Activated CD4-positive, CD25-positive, alpha-beta regulatory T cell treated with anti-CD3 and anti-CD28 coated beads, Interleukin-2, amount 50 U/mL, for 16 hours (primary cell): ENCODE results near the gene ZDHHC22.

Experiments used
- DNase-seq: peaks from one replicate; pipeline ENCODE4 v3.0.0-alpha.2; 2020; ENCODE audit warnings: low read depth, low spot score

ZDHHC22 gene

DNA sequence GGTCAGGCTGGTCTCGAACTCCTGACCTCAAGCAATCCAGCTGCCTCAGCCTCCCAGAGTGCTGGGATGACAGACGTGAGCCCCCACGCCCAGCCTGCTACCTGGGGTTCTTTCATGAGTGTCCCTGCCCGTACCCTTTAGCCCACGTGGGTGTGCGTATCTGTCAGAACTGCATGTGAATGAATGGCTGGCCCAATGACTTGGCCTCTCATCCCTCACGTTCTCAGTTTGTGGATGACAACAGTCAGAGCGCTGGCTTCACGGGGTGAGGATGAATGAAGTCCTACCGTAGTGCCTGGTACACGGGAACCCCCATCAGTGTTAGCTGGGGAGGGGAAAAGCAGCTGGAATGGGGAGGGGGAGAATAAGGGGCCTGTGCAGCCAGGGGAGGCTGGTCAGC lies 16.1 kb upstream of the ZDHHC22 start:
- no peak for DNase-seq

DNA sequence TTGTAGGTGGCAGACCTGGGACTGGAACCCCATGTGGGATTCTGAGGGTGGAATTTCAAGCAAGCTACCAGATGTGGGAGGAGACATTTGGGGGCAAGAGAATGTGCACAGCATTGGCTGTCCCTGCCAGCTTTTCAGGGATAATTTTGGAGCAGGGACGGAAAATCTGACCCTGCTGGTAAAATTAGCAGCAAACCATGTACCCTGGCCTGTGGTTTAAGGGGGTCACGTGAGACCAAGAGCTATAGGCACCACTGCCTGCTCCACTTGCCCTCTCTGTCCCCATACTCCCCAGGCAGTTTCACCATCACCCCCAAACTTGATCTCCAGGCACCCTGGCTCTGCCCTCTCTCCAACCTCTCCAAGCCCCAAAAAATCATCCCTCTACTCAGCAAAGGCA lies 13.5 kb upstream of the ZDHHC22 start:
- DNase-seq = no peak

DNA sequence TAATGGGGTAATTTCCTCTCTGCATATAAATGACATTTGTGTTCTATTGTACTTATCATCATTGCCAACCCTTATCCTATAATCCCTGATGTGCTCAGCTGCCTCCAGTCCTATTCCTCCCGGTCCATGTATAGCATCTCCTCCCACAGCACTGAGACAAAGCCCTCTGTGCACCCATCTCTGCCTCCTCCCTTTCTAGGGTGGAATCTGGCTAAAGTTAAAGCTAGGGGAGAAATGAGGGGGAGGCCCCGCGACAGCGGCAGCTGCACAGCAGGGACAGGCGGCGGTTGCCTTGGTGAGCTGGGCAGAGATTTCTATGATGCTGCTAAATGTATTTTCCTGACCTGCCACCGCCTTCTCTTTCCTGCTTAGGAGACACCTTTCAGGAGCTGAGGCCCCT lies 12.8 kb upstream of the ZDHHC22 start:
- DNase-seq = no peak

DNA sequence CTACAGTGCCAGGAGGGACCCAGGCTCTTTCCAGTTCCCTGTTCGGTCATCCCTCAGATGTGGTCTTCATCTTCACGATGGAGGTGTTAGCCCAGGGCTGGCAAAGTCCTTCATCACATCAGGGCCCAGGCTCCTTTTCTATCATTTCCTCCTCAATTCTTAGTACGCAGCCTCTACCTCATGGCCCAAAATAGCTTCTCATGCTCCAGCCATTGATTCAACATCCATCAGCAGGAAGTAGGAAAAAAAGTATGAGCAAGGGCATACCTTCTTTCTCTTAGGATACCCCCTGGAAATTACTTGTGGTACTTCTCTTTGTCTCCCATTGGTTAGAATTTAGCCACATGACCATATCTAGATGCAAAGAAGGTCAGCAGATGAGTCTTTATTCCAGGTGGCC lies 12.2 kb upstream of the ZDHHC22 start:
- DNase-seq = no peak

DNA sequence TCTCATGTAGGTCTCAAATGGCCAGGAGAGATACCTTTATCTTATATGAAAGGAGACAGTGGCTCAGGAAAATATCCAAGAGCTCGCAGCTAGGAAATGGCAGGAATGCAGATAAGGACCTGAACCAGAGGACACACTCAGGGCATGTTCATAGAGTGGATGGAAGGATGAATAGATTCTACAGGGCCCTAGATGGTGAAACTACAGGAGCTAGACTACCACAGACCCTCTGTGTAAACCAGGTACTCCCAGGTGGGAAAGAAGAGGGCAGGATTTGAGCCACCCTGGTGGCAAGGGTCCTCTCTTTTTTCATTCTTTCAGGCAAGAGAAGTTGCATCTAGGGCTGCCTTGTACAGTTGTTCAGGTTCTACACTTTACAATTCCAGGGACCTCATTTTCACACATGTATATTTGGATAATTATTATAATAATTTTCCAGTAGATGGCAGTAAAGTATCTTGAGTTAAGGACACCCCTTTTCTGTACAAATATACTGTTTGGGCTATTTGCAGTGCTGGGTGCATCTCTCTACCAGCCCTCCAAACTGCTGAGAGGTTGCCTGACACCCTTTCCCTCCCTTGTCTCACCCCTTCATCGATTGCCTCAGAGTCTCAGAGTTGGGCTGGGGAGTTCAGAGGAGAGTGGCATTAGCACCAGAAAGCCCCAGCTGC lies 10.5 kb upstream of the ZDHHC22 start:
- DNase-seq = no peak

DNA sequence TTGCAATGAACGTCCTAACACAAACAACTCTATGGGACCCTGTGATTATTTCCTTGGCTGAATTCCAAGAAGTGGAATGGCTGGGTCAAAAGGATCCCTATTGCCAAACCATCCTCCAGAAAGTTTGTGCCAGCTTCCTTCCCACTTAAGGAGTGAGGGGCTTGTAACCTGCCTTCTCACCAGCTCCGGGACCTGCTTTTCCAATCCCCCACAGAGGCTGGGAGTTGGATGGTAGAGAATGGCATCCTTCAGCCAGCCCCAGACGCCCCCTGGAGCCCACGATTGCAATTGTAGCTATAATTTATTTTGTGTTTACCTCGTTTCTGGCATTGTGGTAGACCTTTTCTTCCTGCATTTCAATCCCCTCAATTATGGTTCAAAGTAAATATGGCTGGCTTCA lies 9.7 kb upstream of the ZDHHC22 start:
- no peak for DNase-seq

DNA sequence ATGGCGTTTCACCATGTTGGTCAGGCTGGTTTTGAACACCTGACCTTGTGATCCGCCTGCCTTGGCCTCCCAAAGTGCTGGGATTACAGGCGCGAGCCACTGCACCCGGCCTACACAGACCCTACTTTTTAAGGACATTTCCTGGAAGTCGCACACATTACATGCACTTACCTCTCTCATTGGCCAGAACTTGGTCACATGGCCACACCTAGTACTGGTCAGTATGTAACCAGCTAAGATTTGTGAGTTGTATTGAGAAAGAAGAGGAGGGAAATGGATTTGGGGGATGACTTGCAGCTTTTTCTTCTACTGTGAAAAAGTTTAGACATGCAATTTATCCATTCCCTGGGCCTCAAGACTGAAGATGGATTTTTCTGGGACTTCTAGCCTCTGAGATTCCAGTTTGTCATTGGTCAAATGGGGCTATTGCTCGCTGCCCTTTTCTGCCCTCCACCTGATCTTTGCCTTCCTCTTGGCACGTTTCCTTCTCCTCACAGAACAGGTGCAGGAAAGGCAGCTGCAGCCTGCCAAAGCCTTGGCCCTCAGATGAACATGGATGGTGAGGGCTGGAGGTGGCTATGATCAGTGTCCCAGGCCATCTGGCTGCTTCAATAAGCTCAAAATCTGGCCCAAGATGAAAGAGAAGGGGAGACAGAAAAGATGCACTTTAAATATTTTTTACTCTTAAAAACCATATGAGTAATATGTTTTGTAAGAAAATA lies 7.1 kb upstream of the ZDHHC22 start:
- DNase-seq = no peak

DNA sequence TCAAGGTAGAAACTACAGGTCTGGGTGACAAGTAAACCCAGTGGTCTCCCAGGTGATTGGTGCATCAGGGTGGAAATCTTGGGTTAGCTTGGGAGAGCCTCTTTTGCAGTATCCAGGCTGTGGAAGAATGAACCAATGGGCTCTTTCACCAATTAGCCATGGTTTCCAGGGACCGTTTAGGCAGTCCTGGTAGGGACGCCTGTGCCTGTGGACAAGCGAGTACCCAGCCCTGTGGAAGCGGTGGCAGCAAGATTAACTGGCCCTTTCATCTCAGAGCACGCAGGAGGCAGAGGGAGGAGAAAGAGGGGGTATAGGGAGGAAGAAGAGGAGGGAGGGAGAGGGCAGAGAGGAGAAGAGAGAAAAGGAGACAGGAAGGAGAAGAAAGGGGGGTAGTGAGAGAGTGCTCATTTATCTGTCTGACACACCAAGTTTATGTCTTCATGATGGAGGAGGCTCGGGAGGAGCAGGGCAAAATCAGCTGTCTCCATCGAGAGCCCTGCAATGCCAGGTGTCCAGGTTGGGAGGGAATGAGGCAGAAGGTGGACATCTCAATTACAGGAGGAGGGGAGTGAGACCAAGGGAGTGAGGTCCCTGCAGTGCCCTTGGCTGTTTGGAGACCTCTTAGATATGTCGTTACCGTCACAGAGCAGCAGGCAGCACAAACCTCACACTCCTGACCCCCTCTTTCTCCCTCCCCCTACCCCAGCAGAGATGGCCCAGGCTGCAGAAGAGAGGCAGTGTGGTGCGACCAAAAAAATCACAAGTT lies 4.6 kb upstream of the ZDHHC22 start:
- no peak for DNase-seq

DNA sequence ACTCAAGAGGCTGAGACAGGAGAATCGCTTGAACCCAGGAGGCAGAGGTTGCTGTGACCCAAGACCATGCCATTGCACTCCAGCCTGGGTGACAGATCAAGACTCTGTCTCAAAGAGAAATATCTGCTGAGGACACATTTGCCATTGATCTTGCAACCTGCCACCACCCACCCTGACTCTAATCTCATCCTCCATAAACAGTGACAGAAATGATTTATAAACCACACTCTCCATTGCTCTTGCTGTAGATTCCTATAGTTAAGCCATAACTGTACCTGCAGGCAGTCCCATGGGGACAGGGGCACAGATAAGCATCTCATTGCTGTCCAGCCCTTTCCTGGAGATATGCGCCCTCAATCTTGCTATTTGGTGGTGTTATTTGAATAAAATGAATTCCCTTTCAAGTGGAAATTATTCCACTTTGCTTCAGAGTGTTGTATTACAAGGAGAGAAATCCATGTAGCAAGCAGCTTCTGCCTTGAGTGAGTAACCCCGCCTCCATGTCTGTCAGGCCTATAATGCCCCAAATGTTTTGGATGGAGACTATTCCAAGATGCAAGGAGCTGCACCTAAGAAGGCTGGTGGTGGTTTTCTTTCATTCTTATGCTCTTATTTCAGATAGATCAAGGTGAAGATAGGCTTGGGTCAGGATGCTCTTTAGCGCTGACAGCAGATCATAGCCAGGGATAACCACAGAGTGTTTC lies 3.0 kb upstream of the ZDHHC22 start:
- DNase-seq = no peak

DNA sequence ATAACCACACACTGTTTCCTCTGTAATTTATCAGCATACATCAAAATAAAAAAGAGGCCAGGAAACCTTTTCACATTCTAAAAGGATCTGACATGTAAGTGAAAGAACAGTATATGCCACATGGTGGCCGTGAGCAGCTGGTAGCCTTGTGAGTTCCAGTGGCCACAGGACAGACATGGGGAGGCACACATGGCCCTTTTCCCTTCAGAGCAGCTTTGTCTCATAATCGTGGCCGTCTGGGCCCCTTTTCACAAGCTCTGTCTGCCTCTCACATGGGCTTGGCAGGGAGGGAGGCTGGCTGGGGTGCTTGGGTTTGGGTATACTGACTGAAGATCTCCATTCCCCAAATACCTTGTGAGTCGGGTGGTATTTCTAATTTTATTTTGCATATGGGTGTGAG lies 1.5 kb upstream of the ZDHHC22 start:
- DNase-seq = no peak

DNA sequence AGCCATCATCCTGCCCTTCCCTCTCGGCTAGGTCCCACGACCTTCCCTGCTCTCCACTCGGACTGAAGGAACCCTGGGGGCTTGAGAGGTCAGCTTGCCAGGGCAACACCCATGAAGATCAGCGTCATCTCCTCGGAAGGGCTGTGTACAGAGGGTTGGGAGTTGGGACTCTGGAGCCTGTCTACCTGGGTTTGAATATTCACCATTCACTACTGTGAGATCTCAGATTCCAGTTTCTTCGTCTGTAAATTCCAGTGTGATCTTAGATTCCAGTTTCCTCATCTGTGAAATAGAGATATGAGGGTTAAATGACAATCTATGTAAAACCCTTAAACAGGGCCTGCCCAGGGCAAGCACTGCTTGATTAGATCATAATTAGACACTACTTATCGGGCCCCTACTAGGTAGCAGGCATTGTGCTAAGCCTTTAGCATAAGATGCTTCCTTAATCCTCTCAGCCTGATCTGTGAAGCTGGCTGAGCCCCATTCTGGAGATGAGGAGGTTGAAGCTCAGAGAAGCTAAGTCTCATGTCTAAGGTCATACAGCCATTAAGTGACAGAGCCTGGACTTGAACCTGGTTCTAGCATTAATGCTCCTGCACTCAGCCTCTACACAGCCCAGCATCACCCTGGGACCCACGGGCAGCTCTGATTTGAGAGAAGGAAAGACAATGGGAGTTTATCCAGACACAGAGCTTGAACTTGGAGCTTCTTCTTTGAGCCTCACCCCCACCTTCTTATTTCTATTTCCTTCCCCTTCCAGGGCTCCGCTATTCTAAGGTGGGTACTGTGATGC lies 612 bp upstream of the ZDHHC22 start:
- no peak for DNase-seq

DNA sequence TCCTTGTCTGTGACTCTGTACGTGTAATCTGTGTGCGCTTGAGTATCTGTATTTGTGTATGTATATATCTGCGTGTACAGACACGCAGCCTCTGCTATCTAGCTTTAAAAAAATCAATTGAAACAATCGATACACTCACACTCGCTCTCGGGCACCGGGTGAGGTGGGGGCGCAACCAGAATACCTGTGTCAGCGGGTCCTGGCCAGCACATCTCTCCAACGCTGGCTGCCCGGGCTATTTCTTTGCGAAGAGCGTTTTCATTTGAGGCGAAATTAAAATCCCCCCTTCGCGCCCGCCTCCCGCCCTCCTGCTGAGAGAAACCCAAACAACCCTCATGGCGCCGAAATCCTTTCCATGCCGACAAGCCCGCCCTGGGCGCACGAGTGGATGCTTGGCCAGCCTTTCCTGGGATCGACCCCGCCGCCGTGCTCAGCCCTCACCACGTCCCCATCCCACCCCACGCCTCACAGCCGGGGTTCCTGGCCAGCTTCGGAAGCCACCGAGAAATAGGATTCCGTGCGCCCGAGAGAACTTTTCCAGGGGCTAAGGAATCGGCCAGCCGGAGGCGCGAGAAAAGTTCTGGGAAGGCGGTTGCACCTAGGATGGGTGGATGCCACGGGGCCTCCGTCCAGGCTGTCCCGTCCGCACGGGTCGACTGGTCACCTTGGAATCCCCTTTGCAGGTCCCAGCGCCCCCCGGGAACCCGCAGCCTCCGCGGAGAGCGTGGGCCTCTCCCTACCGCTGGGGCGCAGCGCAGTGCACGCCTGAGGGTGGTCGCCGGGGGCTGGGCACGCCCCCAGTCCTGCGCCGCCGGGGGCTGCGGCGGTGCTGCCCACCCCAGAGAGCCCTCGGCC lies 1.0 kb downstream of the ZDHHC22 start:
- no peak for DNase-seq

DNA sequence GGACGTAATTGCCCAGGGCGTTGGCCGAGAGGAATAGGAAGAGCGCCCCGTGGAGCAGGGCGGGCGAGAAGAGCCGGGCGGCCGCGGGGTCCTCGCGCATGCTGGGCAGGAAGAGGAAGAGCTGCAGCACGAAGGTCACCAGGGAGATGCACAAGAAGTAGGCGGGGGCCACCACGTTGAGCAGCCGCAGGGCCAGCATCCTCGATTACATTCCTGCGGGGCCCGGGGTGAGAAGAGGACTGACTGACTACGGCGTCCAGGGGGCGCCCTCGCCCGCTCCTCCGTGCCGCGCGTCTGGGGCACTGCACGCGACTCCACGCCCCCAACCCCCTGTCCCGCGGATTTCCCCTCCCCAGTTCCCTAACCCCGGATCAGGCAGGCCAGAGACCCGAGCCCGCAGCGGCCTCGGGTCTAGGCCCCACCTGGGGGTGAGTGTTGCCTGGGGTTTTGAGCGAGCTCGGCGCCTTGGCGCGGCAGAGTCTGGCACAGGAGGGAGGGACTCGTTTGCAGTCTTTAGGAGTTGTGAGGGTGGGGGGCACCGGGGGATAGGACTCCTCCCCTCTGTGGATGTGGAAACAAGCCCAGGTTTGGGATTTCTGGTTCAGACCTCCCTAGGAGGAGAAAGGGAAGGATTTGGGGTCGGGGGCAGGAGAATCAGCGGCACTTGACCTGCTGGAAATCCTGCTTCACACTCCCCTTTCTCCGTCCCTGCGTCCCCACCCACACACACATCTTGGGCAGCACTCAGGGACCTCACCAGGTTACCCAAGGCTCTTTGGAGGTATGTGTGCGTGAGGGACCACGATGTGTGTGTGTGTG lies 1.8 kb downstream of the ZDHHC22 start:
- no peak for DNase-seq

DNA sequence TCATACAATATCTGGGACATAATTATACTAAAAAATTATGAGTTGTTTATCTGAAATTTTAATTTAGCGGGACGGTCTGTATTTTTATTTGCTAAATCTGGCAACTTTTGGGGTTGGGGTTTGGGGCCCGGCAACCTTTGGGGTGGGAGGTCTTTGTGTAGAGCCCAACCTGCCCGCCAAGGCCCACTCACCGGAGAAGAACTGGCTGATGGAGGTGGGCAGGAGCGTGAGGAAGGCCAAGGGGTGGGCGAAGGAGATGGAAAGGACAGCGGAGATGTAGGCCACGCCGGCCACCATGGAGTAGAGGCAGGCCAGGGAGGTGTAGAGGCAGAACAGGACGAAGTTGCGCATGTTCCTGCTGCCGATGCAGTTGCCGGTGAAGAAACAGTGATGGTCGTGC lies 2.6 kb downstream of the ZDHHC22 start:
- DNase-seq = no peak

DNA sequence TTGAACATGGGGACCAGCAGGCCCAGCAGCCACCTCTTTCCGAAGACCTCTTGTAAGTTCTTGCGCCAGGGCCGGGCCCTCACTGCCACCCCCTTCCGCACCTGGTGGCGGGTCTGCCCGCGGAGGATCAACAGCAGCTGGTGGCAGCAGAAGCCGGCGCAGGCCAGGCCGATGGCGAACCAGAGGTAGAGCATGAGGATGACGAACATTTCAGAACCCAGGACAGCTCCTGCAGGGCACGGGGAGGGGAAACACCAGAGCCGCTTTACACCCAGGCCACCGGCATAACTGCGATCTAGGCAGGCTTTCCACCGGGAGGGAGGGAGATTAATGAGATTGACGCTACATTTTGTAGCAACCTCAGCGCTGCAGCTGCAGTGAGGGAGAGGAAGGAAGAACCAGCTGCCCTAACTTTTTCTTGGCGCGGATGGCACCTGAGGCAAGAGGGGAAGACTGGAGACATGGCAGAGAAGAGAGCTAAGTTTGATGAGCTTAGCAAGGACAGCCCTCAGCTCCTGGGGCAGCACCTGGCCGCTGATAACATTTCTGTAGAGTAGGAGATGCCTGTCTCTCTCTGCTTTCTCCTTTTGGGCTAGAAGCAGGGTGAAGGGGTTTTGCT lies 7.8 kb downstream of the ZDHHC22 start:
- DNase-seq = no peak

DNA sequence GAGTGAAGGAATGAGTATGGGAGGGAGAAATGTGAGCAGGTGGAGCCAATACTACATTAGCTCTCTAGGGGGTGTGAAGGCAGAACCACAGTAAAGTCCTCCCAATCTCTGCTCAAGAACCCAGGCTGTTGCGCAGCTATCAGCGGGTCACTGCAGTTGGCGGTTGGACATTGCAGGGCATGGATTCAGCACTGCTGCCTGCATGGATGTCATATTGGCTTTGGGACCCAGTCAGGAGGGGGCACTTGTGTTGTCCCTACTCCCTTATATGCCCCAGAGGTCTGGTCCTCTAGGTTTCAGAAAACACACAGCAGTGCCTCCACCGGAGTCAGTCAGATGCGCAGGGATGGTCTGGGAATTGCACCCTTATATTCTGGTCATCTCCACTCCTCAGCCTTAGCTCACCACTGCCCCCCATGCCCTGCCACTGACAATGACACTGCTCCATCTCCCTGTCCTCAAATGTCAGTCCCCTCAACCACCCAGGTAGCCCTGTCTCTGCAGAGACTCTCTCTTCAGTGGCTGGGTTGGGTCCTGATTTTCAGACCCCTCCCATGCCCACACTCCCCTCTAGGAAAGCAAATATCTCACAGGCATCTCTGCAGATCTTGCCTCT lies 9.6 kb downstream of the ZDHHC22 start:
- no peak for DNase-seq

DNA sequence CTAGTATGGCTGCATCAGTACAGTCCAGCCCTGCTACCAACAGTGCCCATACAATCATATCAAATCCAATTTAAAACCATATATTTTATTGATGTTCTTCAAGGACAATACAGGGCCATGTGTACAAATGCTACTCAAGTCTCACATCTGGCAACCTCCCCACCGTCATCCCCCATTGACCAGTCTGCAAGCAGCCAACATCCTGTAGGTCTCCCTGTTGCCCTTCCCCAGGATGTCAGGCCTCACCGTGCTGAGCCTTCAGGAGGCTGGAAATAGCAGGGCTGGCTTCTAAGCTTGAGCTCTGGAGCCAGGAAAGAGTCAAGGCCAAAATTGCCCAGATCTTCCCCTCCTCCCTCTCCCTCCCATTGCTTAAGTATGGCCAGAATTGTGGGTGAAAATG lies 10.4 kb downstream of the ZDHHC22 start:
- DNase-seq = no peak

DNA sequence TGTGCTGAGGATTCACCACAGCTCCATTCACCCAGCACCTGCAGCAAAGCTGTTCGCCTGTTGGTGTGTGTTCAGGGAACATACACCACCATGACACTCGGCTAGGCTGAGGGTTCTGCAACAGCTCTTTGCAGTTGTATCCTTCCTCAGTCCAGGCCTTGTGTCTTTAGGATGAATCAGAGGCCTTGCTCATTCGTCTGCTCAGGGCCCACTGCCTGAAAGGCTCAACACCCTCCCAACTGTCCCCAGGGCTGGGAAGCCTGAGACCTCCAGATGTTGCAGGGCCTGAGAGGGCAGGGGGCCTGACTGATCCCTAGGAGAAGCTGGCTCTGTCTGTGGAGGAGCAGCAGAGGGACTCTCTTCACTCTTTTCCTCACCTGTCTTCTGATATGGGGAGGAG lies 11.2 kb downstream of the ZDHHC22 start:
- DNase-seq = no peak

DNA sequence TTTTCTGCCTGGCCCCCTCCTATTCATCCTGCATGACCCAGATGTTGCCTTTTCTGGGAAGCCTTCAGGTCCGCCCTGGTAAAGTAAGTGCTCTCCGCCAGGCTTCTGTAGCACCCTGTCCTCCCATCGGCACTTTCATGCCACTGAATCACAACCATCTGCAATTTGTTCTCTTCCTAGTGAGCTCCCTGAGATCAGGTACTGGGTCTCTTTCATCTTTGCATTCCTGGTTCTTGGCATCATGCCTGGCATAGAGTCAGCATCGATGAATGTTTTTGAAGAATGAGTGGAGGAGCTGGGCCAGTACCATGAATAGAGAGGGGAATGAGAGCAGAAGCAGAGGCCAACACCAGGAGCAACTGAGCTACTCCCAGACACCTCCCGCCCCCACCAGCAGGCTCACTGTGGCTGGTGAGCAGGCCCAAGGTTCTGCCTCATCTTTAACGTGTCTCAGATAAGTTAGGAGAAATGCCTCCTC lies 13.1 kb downstream of the ZDHHC22 start:
- DNase-seq = no peak
